Measurements from ENCODE around the gene HOXC9. TPM values are rescaled to one million over a fixed set of nuclear protein-coding genes. Genes with fewer than 3 reads are reported as not detected.

HOXC9 gene
- total and polyA plus RNA-seq, 9 of the 15 experiments (the other 6 are each of a cell fraction or from before 2014, with no cell fraction given): 1.1 to 10.5 (median 9.3) TPM

GRCh38 chr12:53953831-53954693, 45.9 kb upstream of the HOXC9 start:
- WGBS (ENCODE audit: insufficient coverage, low coverage, missing lambda C conversion rate): 7% methylated on average over 18 of the region's 19 CpGs
- no TSS peak for BruUV-seq (replicated peaks)
- TF ChIP-seq DDX20 (tag; IDR thresholded peaks at IDR 0.05; ENCODE audit: low read depth): no peak
- no peak for TF ChIP-seq MED1 (CRISPR knock-in tag; IDR thresholded peaks at IDR 0.05; ENCODE audit: borderline replicate concordance)
- no peak for TF ChIP-seq PTBP1 (IDR thresholded peaks at IDR 0.05; ENCODE audit: low read depth, low read length)
- TF ChIP-seq SIRT6 (IDR thresholded peaks at IDR 0.05; ENCODE audit: low read depth, low read length): no peak
- no peak for TF ChIP-seq ZNF609 (CRISPR knock-in tag; IDR thresholded peaks at IDR 0.05; ENCODE audit: borderline replicate concordance)

More at GRCh38 chr12:53953831-53954693, 45.9 kb upstream of the HOXC9 start:
- Histone ChIP-seq H3K27ac (ENCODE audit: extremely low read depth, low read depth, low read length) (no peak overlapping the region), H3K9ac (ENCODE audit: insufficient read depth in 1 of 2, low read depth in 2 of 2, low read length in 2 of 2) (no peak overlapping the region), H2AFZ (ENCODE audit: low read depth, low read length) (no peak overlapping the region), H3K36me3 (ENCODE audit: control insufficient read depth, insufficient read depth, low read length) (no peaks in the 10 kb centered on the region), H3K4me3 (no peak overlapping the region), H3K4me2 (ENCODE audit: insufficient read depth, low read length) (no peak overlapping the region), H3K4me1 (replicated peaks in 1 of 2; ENCODE audit: control insufficient read depth in 2 of 2, insufficient read depth in 2 of 2, low read length in 2 of 2) (peaks cover 4 to 40% of the 10 kb centered on the region in 2 experiments; a peak in 4 of 5 replicates), H3K9me3 (replicated peaks; ENCODE audit: control insufficient read depth, insufficient read depth, low read depth, low read length) (no peaks in the 10 kb centered on the region), H3K9me1 (ENCODE audit: control insufficient read depth, insufficient read depth, low read length) (no peaks in the 10 kb centered on the region), H4K20me1 (replicated peaks; ENCODE audit: control insufficient read depth, insufficient read depth, low read length) (peaks cover 15% of the 10 kb centered on the region), H3K27me3 (ENCODE audit: control insufficient read depth in 2 of 2, insufficient read depth in 2 of 2, low read length in 2 of 2) (peaks cover 61 to 81% of the 10 kb centered on the region in 2 experiments), H3K79me2 (ENCODE audit: control insufficient read depth, insufficient read depth, low read length) (no peaks in the 10 kb centered on the region)
- FAIRE-seq: no peak
- ATAC-seq: no peak
- DNase-seq (ENCODE audit: extremely low read depth in 1 of 4, low spot score in 3 of 4): no peak
- in situ Hi-C loops (cut with MboI): no loop called here
- POLR2A ChIA-PET: interaction anchor here (0.5 to 1.4 kb wide), 4 partner anchors 10 to 45 kb away, joined by 3 to 6 read pairs (median 3); partner anchors contain the start of gene HOXC13
- CTCF ChIA-PET (ENCODE audit: low intra/inter-chr PET ratio): no interaction called here
- intact Hi-C loops (cut with micrococcal nuclease): no loop called here
